Brain microvascular endothelial cell (primary cell): ENCODE measurements around the gene ZNF83.
A peak's percentile ranks its signal among the peaks of the same experiment; 100 is the strongest.

ENCODE experiments used
- DNase-seq: peaks from one replicate; pipeline ENCODE4 v3.0.0-alpha.2; 2020
- H3K27ac ChIP-seq: fragments of 250-450 bp; sonication (Bioruptor Pico); 2 replicates; pipeline ENCODE4 v1.5.1; 2020; ENCODE audit warnings: mild to moderate bottlenecking, moderate library complexity
- H3K27me3 ChIP-seq: fragments of 250-450 bp; sonication (Bioruptor Pico); replicated peaks from 2 replicates; pipeline ENCODE4 v1.5.1; 2020; ENCODE audit warnings: mild to moderate bottlenecking
- H3K36me3 ChIP-seq: fragments of 250-450 bp; sonication (Bioruptor Pico); replicated peaks from 2 replicates; pipeline ENCODE4 v1.5.1; 2020; ENCODE audit warnings: mild to moderate bottlenecking
- H3K4me3 ChIP-seq: 2 replicates; pipeline ENCODE4 v1.5.1; 2011; ENCODE audit warnings: low read depth, mild to moderate bottlenecking, control low read depth, low read length, moderate library complexity
- CTCF ChIP-seq: IDR thresholded peaks from 2 replicates; pipeline ENCODE4 v1.5.1; 2011; ENCODE audit warnings: low read depth, mild to moderate bottlenecking, moderate library complexity, low read length, control low read depth, inconsistent platforms; ENCODE audit errors: missing control alignments
- in situ Hi-C: cut with HindIII; loops from 2 replicates; pipeline ENCODE4 v1.10.0; 2017; ENCODE audit warnings: low sequenced_read_pairs, low pct_ligation_motif_present

ZNF83 gene

GRCh38 chr19:52651956-52652355 is 13.8 kb upstream of the ZNF83 start:
- no peak for TF ChIP-seq CTCF
- no peak for DNase-seq
- Histone ChIP-seq H3K36me3 (peaks cover 31% of the 10 kb centered on the region), H3K4me3 (no peak overlapping the region), H3K27ac (no peak overlapping the region), H3K27me3 (no peaks in the 10 kb centered on the region)
- in situ Hi-C loops: no loop called here

- Histone ChIP-seq H3K36me3 (peaks cover 16% of the 10 kb centered on the region), H3K27ac (peak overlapping the region; percentile 43), H3K4me3 (no peak overlapping the region), H3K27me3 (no peaks in the 10 kb centered on the region)
- DNase-seq: peak; percentile 19
- TF ChIP-seq CTCF: no peak
- in situ Hi-C loops: no loop called here
These were observed 10.3 kb upstream of the ZNF83 start for GRCh38 chr19:52648336-52649016.

- Histone ChIP-seq H3K27ac (no peak overlapping the region), H3K36me3 (no peaks in the 10 kb centered on the region), H3K4me3 (no peak overlapping the region), H3K27me3 (no peaks in the 10 kb centered on the region)
- no peak for DNase-seq
- in situ Hi-C loops: no loop called here
- TF ChIP-seq CTCF: no peak
These were observed 8.5 kb upstream of the ZNF83 start for GRCh38 chr19:52646571-52647217.

GRCh38 chr19:52640916-52641315 is 2.8 kb upstream of the ZNF83 start:
- H3K27me3 ChIP-seq: no peaks in the 10 kb centered on the region
- no peak for TF ChIP-seq CTCF
- in situ Hi-C loops: no loop called here
- no peaks in the 10 kb centered on the region for H3K36me3 ChIP-seq
- DNase-seq: no peak
- H3K4me3 ChIP-seq: no peak overlapping the region
- H3K27ac ChIP-seq: no peak overlapping the region

- TF ChIP-seq CTCF: no peak
- in situ Hi-C loops: no loop called here
- no peaks in the 10 kb centered on the region for H3K36me3 ChIP-seq
- H3K4me3 ChIP-seq: no peak overlapping the region
- no peak for DNase-seq
- no peaks in the 10 kb centered on the region for H3K27me3 ChIP-seq
- H3K27ac ChIP-seq: no peak overlapping the region
These were observed 1.8 kb upstream of the ZNF83 start for GRCh38 chr19:52639996-52640395.
